Neutrophil (primary cell): ENCODE measurements around the gene MANBA.
"Not testable (repeated sequence)": the region's sequence is repeated elsewhere in the genome, so short reads cannot be mapped to it uniquely, and the experiment has no call there.

Experiments
- H3K27ac ChIP-seq: fragments of 200-600 bp; sonication (generic); 2 replicates; pipeline ENCODE4 v1.5.1; 2016; ENCODE audit warnings: mild to moderate bottlenecking, moderate library complexity
- H3K27me3 ChIP-seq: fragments of 200-600 bp; sonication (generic); 2 replicates; pipeline ENCODE4 v1.6.0; 2016; ENCODE audit warnings: mild to moderate bottlenecking
- H3K36me3 ChIP-seq: fragments of 200-600 bp; sonication (generic); 2 replicates; pipeline ENCODE4 v1.5.1; 2017
- H3K4me1 ChIP-seq, 2 experiments: fragments of 200-600 bp in 1 of 2; sonication (generic) in 1 of 2; 1 replicate in 1 of 2; 2 replicates in 1 of 2; pipeline versions ENCODE4 v1.5.1 to v1.6.1; 2013 to 2016; ENCODE audit warnings: low read depth in 1 of 2, low read length in 1 of 2, mild to moderate bottlenecking in 1 of 2, moderate library complexity in 1 of 2; ENCODE audit not compliant: control insufficient read depth in 1 of 2, insufficient read depth in 1 of 2
- H3K4me3 ChIP-seq, 2 experiments: fragments of 200-600 bp in 1 of 2; sonication (generic) in 1 of 2; 1 replicate in 1 of 2; 2 replicates in 1 of 2; pipeline ENCODE4 v1.5.1; 2013 to 2016; ENCODE audit warnings: low read depth in 1 of 2, low read length in 1 of 2, mild to moderate bottlenecking in 1 of 2, moderate library complexity in 1 of 2
- H3K9me3 ChIP-seq: fragments of 200-600 bp; sonication (generic); 2 replicates; pipeline ENCODE4 v1.5.1; 2016
- CTCF ChIP-seq: fragments of 200-600 bp; sonication (generic); IDR thresholded peaks from 2 replicates; pipeline ENCODE4 v1.5.1; 2016; ENCODE audit warnings: antibody characterized with exemption

Gene MANBA

GRCh38 chr4:102627831-102628523, 132.8 kb downstream of the MANBA start:
- no peak for TF ChIP-seq CTCF
- no peaks in the 10 kb centered on the region for H3K27me3 ChIP-seq
- H3K9me3 ChIP-seq: no peaks in the 10 kb centered on the region
- H3K4me1 ChIP-seq: peaks cover 3% of the 10 kb centered on the region in 2 experiments
- no peak overlapping the region for H3K4me3 ChIP-seq
- H3K36me3 ChIP-seq: peaks cover 36% of the 10 kb centered on the region
- no peak overlapping the region for H3K27ac ChIP-seq

- Histone ChIP-seq H3K4me3 (no peak overlapping the region), H3K27me3 (no peaks in the 10 kb centered on the region), H3K36me3 (peaks cover 10% of the 10 kb centered on the region), H3K9me3 (no peaks in the 10 kb centered on the region), H3K4me1 (peaks cover 0 to 3% of the 10 kb centered on the region in 2 experiments), H3K27ac (no peak overlapping the region)
- TF ChIP-seq CTCF: no peak
Observed at GRCh38 chr4:102625232-102625930, 135.4 kb downstream of the MANBA start.

- no peak for TF ChIP-seq CTCF
- Histone ChIP-seq H3K36me3 (peaks cover under 1% of the 10 kb centered on the region), H3K27ac (no peak overlapping the region)
Observed at GRCh38 chr4:102624505-102624904, 136.3 kb downstream of the MANBA start.

GRCh38 chr4:102623622-102624021, 137.1 kb downstream of the MANBA start:
- H3K4me3 ChIP-seq: no peak overlapping the region
- H3K4me1 ChIP-seq: peaks cover 0 to 3% of the 10 kb centered on the region in 2 experiments
- no peak for TF ChIP-seq CTCF
- no peaks in the 10 kb centered on the region for H3K36me3 ChIP-seq
- H3K27ac ChIP-seq: no peak overlapping the region
- H3K9me3 ChIP-seq: no peaks in the 10 kb centered on the region
- no peaks in the 10 kb centered on the region for H3K27me3 ChIP-seq

More at GRCh38 chr4:102624505-102624904, 136.3 kb downstream of the MANBA start:
- no peak overlapping the region for H3K4me3 ChIP-seq
- no peaks in the 10 kb centered on the region for H3K9me3 ChIP-seq
- peaks cover 0 to 3% of the 10 kb centered on the region in 2 experiments for H3K4me1 ChIP-seq
- H3K27me3 ChIP-seq: no peaks in the 10 kb centered on the region

- no peaks in the 10 kb centered on the region for H3K27me3 ChIP-seq
- peaks cover 20% of the 10 kb centered on the region for H3K36me3 ChIP-seq
- peaks cover 0 to 3% of the 10 kb centered on the region in 2 experiments for H3K4me1 ChIP-seq
- H3K27ac ChIP-seq: no peak overlapping the region
- no peaks in the 10 kb centered on the region for H3K9me3 ChIP-seq
- TF ChIP-seq CTCF: no peak
- no peak overlapping the region for H3K4me3 ChIP-seq
Observed at GRCh38 chr4:102620697-102621497, 139.9 kb downstream of the MANBA start.

GRCh38 chr4:102619776-102620631, 140.8 kb downstream of the MANBA start:
- not testable (repeated sequence) for H3K4me1 ChIP-seq, H3K9me3 ChIP-seq, H3K27me3 ChIP-seq, H3K4me3 ChIP-seq, H3K27ac ChIP-seq
- H3K36me3 ChIP-seq: peaks cover 29% of the 10 kb centered on the region

- H3K36me3 ChIP-seq: peaks cover 39% of the 10 kb centered on the region
- not testable (repeated sequence) for H3K27me3 ChIP-seq
Observed at GRCh38 chr4:102619021-102619420, 141.7 kb downstream of the MANBA start.

More at GRCh38 chr4:102619021-102619420, 141.7 kb downstream of the MANBA start:
- not testable (repeated sequence) for H3K4me3 ChIP-seq, H3K4me1 ChIP-seq, H3K9me3 ChIP-seq, H3K27ac ChIP-seq
